Measurements from ENCODE around the gene ATOH1. TPM values are rescaled to one million over a fixed set of nuclear protein-coding genes. Genes with fewer than 3 reads are reported as not detected.

The ATOH1 gene
- total RNA-seq, 1 experiment from 2014 or later = not detected

- no peak for DNase-seq
- POLR2A ChIA-PET (ENCODE audit: unreplicated experiment) = no interaction called here
Observed at GRCh38 chr4:93870876-93871458, 42.4 kb downstream of the ATOH1 start.

DNA sequence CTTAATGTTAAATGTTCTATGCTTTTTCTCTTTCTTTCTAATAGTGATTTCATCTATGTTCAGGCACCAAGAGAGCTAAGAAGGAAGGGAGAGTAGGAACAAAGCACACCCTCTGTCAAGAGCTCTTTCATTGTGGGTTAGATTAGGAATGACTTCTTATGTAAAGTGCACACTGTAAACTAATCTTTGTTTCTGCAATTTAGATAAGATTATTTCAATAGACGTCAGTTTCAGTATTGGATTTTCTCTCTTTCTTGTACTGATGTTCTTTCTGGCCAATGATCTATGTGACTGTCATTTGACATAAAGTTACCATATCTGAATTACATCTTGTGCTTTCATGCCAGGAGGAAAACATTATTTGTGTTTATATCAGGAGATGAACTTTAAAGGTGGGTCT is 48.2 kb downstream of the ATOH1 start:
- H3K9me2 ChIP-seq (ENCODE audit: insufficient read depth) = no peaks in the 10 kb centered on the region
- TF ChIP-seq EZH2 (IDR thresholded peaks at IDR 0.05; ENCODE audit: low read depth) = no peak
- TF ChIP-seq, protein P1, sequence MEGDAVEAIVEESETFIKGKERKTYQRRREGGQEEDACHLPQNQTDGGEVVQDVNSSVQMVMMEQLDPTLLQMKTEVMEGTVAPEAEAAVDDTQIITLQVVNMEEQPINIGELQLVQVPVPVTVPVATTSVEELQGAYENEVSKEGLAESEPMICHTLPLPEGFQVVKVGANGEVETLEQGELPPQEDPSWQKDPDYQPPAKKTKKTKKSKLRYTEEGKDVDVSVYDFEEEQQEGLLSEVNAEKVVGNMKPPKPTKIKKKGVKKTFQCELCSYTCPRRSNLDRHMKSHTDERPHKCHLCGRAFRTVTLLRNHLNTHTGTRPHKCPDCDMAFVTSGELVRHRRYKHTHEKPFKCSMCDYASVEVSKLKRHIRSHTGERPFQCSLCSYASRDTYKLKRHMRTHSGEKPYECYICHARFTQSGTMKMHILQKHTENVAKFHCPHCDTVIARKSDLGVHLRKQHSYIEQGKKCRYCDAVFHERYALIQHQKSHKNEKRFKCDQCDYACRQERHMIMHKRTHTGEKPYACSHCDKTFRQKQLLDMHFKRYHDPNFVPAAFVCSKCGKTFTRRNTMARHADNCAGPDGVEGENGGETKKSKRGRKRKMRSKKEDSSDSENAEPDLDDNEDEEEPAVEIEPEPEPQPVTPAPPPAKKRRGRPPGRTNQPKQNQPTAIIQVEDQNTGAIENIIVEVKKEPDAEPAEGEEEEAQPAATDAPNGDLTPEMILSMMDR (conservative IDR thresholded peaks at IDR 0.05) = no peak
- no peaks in the 10 kb centered on the region for H3K27me3 ChIP-seq (ENCODE audit: insufficient read depth, low read depth)
- DNase-seq = no peak
- H3K9me3 ChIP-seq (ENCODE audit: insufficient read depth, low read depth) = no peaks in the 10 kb centered on the region
- no peak overlapping the region for H3K4me2 ChIP-seq
- ChIA-PET POLR2A (ENCODE audit: unreplicated experiment) (no interaction called here), CTCF (no interaction called here)
- no peak overlapping the region for H2AFZ ChIP-seq
- no peaks in the 10 kb centered on the region for H3F3A ChIP-seq (ENCODE audit: insufficient read depth, low read depth)
- no TSS peak for BruUV-seq (replicated peaks)
- H3K27ac ChIP-seq = no peak overlapping the region
- H3K79me2 ChIP-seq (ENCODE audit: low read depth) = no peaks in the 10 kb centered on the region
- no peaks in the 10 kb centered on the region for H4K20me1 ChIP-seq (ENCODE audit: insufficient read depth)
- H3K4me1 ChIP-seq (replicated peaks; ENCODE audit: insufficient read depth) = no peaks in the 10 kb centered on the region
- no peaks in the 10 kb centered on the region for H3K36me3 ChIP-seq (ENCODE audit: low read depth)
- intact Hi-C loops (cut with micrococcal nuclease; ENCODE audit: unreplicated experiment) = no loop called here
- H3K4me3 ChIP-seq = no peak overlapping the region

More at GRCh38 chr4:93870876-93871458, 42.4 kb downstream of the ATOH1 start:
- no peaks in the 10 kb centered on the region for H3K27me3 ChIP-seq (ENCODE audit: insufficient read depth, low read depth)
- H3K9me2 ChIP-seq (ENCODE audit: insufficient read depth) = no peaks in the 10 kb centered on the region
- H3K9me3 ChIP-seq (ENCODE audit: insufficient read depth, low read depth) = no peaks in the 10 kb centered on the region
- H2AFZ ChIP-seq = no peak overlapping the region
- TF ChIP-seq EZH2 (IDR thresholded peaks at IDR 0.05; ENCODE audit: low read depth) = no peak
- TF ChIP-seq, protein P1 (conservative IDR thresholded peaks at IDR 0.05) = no peak
- H3K4me2 ChIP-seq = no peak overlapping the region
- intact Hi-C loops (cut with micrococcal nuclease; ENCODE audit: unreplicated experiment) = no loop called here
- H4K20me1 ChIP-seq (ENCODE audit: insufficient read depth) = no peaks in the 10 kb centered on the region
- no peaks in the 10 kb centered on the region for H3K79me2 ChIP-seq (ENCODE audit: low read depth)
- no peaks in the 10 kb centered on the region for H3K36me3 ChIP-seq (ENCODE audit: low read depth)
- CTCF ChIA-PET = no interaction called here
- H3K4me3 ChIP-seq = no peak overlapping the region
- no peak overlapping the region for H3K27ac ChIP-seq
- BruUV-seq (replicated peaks) = no TSS peak
- H3F3A ChIP-seq (ENCODE audit: insufficient read depth, low read depth) = no peaks in the 10 kb centered on the region
- no peaks in the 10 kb centered on the region for H3K4me1 ChIP-seq (replicated peaks; ENCODE audit: insufficient read depth)

DNA sequence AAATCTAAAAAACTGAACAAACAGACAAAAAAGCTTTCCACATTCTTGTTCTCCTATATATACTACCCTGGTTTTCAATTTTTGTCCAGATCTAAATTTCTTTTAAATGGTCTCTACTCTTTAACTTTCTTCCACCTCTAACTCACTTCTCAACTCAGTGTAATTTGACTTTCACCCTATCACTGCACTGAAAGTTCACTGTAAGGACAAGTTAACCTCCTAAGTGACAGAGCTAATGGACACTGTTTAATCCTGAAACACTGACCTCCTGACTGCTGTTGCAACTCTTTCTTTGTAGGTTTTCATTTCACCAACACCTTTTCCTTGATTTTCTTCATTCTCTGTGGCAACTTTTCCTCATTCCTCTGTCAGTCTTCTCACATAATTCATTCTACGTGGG is 50.0 kb downstream of the ATOH1 start:
- no peaks in the 10 kb centered on the region for H3K36me3 ChIP-seq (ENCODE audit: low read depth)
- no peaks in the 10 kb centered on the region for H4K20me1 ChIP-seq (ENCODE audit: insufficient read depth)
- H3K27ac ChIP-seq = no peak overlapping the region
- no peak overlapping the region for H3K4me3 ChIP-seq
- TF ChIP-seq, protein P1 (conservative IDR thresholded peaks at IDR 0.05) = no peak
- no peak for TF ChIP-seq EZH2 (IDR thresholded peaks at IDR 0.05; ENCODE audit: low read depth)
- H3K9me2 ChIP-seq (ENCODE audit: insufficient read depth) = no peaks in the 10 kb centered on the region
- H3K79me2 ChIP-seq (ENCODE audit: low read depth) = no peaks in the 10 kb centered on the region
- no peaks in the 10 kb centered on the region for H3K9me3 ChIP-seq (ENCODE audit: insufficient read depth, low read depth)
- no peak for DNase-seq
- intact Hi-C loops (cut with micrococcal nuclease; ENCODE audit: unreplicated experiment) = no loop called here
- no peaks in the 10 kb centered on the region for H3K27me3 ChIP-seq (ENCODE audit: insufficient read depth, low read depth)
- no peaks in the 10 kb centered on the region for H3K4me1 ChIP-seq (replicated peaks; ENCODE audit: insufficient read depth)
- CTCF ChIA-PET = no interaction called here
- no peak overlapping the region for H3K4me2 ChIP-seq
- POLR2A ChIA-PET (ENCODE audit: unreplicated experiment) = no interaction called here
- no peak overlapping the region for H2AFZ ChIP-seq
- no peaks in the 10 kb centered on the region for H3F3A ChIP-seq (ENCODE audit: insufficient read depth, low read depth)
- no TSS peak for BruUV-seq (replicated peaks)
